ENCODE data around the gene DMRTB1. TPM values are rescaled to one million over a fixed set of nuclear protein-coding genes. Genes with fewer than 3 reads are reported as not detected.
A peak's percentile ranks its signal among the peaks of the same experiment; 100 is the strongest.

Gene DMRTB1
- total and polyA plus RNA-seq, 2 of the 8 experiments (the other 6 are each of a cell fraction or from before 2014, with no cell fraction given) = 0.06 to 0.35 TPM

- POLR2A ChIA-PET (ENCODE audit: partially characterized antibody) = interaction anchor here (1.2 to 2.9 kb wide), 4 partner anchors 14 to 137 kb away, joined by 3 to 34 read pairs (median 3); no protein-coding TSS in a partner anchor
- FAIRE-seq (peak; percentile 55), DNase-seq (ENCODE audit: low read depth in 1 of 2, low spot score in 2 of 2) (peak in 1 of 2 experiments; percentile 75)
- Histone ChIP-seq H3K27me3 (replicated peaks in 1 of 4; ENCODE audit: control insufficient read depth in 3 of 4, extremely low read depth in 1 of 4, insufficient read depth in 3 of 4, low read length in 3 of 4) (no peaks in the 10 kb centered on the region; a peak in 1 of 7 replicates), H3K56ac (replicated peaks; ENCODE audit: insufficient read length, low read depth, low read length) (peak overlapping the region; percentile 57), H3K4me1 (replicated peaks in 1 of 4; ENCODE audit: control insufficient read depth in 3 of 4, insufficient read depth in 4 of 4, low read length in 3 of 4) (peaks cover 3 to 24% (median 19%) of the 10 kb centered on the region in 4 experiments), H3K4me2 (ENCODE audit: insufficient read depth in 1 of 2, low read depth in 2 of 2, low read length in 2 of 2) (0 out of 4 replicates have a peak overlapping the region, but pooled peaks of 1 of the 2 experiments have one; percentile 59), H3K79me1 (ENCODE audit: low read depth, low read length) (no peaks in the 10 kb centered on the region), H2BK12ac (ENCODE audit: low read depth, low read length) (no peak overlapping the region; the same call in 1 of the 2 replicates), H2BK5ac (ENCODE audit: low read depth, low read length) (peak overlapping the region; percentile 98; the same call in 1 of the 2 replicates), H2AK5ac (ENCODE audit: low read depth, low read length) (no peak overlapping the region), H4K5ac (ENCODE audit: insufficient read length, low read depth, low read length) (no peak overlapping the region), H2BK120ac (replicated peaks; ENCODE audit: low read depth, low read length) (no peak overlapping the region), H3K18ac (ENCODE audit: extremely low read depth, low read length) (peak overlapping the region; percentile 86; the same call in 1 of the 2 replicates), H2BK15ac (ENCODE audit: low read length) (no peak overlapping the region), H3K23ac (ENCODE audit: insufficient read length) (no peak overlapping the region), H3K14ac (ENCODE audit: insufficient read length) (no peak overlapping the region), H3K27ac (ENCODE audit: low read depth, low read length) (no peak overlapping the region), H4K20me1 (replicated peaks in 1 of 2; ENCODE audit: control insufficient read depth in 1 of 2, insufficient read depth in 2 of 2, low read length in 2 of 2) (no peaks in the 10 kb centered on the region), H4K8ac (ENCODE audit: extremely low read depth, insufficient read depth, low read length) (no peak overlapping the region), H3K79me2 (ENCODE audit: control insufficient read depth in 1 of 2, insufficient read depth in 2 of 2, low read length in 2 of 2) (no peaks in the 10 kb centered on the region), H3K9ac (replicated peaks in 1 of 4; ENCODE audit: extremely low read depth in 1 of 4, low read depth in 3 of 4, low read length in 3 of 4) (no peak overlapping the region), H3K4ac (replicated peaks; ENCODE audit: insufficient read length, low read depth, low read length) (no peak overlapping the region), H3K4me3 (ENCODE audit: extremely low read depth in 1 of 4, insufficient read depth in 2 of 4, low read depth in 3 of 4, low read length in 4 of 4) (no peak overlapping the region; a peak in 1 of 8 replicates), H3K23me2 (ENCODE audit: low read depth, low read length) (no peaks in the 10 kb centered on the region), H2BK20ac (ENCODE audit: low read length) (no peak overlapping the region; the same call in 1 of the 2 replicates), H3K36me3 (ENCODE audit: control insufficient read depth in 2 of 4, insufficient read depth in 4 of 4, low read length in 3 of 4) (no peaks in the 10 kb centered on the region), H3K9me3 (ENCODE audit: insufficient read depth in 2 of 2, low read depth in 1 of 2, low read length in 1 of 2) (peaks cover 0 to 7% of the 10 kb centered on the region in 2 experiments; a peak in 2 of 4 replicates), H4K91ac (replicated peaks; ENCODE audit: insufficient read length, low read length) (no peak overlapping the region), H2AFZ (ENCODE audit: low read length) (no peak overlapping the region)
- TF ChIP-seq SP4 (IDR thresholded peaks at IDR 0.05; ENCODE audit: low read length) = no peak
- TF ChIP-seq CTCF (IDR thresholded peaks at IDR 0.05; ENCODE audit: control extremely low read depth in 1 of 3, insufficient read depth in 1 of 3, low read depth in 1 of 3, low read length in 3 of 3) = peak; percentile 59 to 67 (median 60)
- peak; percentile 32 to 51; a peak in 3 of 4 replicates for TF ChIP-seq RAD21 (IDR thresholded peaks at IDR 0.05 in 1 of 2, conservative IDR thresholded peaks at IDR 0.05 in 1 of 2; ENCODE audit: low read depth in 2 of 2, low read length in 2 of 2)
- WGBS, 2 experiments (ENCODE audit: extremely low coverage in 1 of 2, insufficient coverage in 1 of 2, insufficient read length in 1 of 2, insufficient replicate concordance in 2 of 2, low coverage in 1 of 2, low lambda C conversion rate in 2 of 2, missing lambda C conversion rate in 1 of 2) = 25% methylated on average over 1 of the region's 2 CpGs; no CpG with 5 or more reads in 1 of the 2 experiments
- CTCF ChIA-PET (ENCODE audit: partially characterized antibody) = interaction anchor here (0.6 to 14.1 kb wide), 18 partner anchors 9 to 404 kb away, joined by 3 to 248 read pairs (median 4); partner anchors contain the start of gene DMRTB1
These were observed 9.0 kb upstream of the DMRTB1 start for GRCh38 chr1:53450225-53450624.
